ENCODE measurements around the gene TBKBP1. TPM values are rescaled to one million over a fixed set of nuclear protein-coding genes. Genes with fewer than 3 reads are reported as not detected.

The TBKBP1 gene
- total RNA-seq, 1 donor from 2014 or later, result 14.8 TPM

GRCh38 chr17:47686276-47686635 is 7.7 kb upstream of the TBKBP1 start:
- intact Hi-C loops (cut with micrococcal nuclease), result no loop called here
- no peaks in the 10 kb centered on the region for H3K27me3 ChIP-seq (ENCODE audit: low read depth)
- peak overlapping the region; percentile 4 for H3K27ac ChIP-seq (replicated peaks)
- no peak for TF ChIP-seq CTCF (IDR thresholded peaks at IDR 0.05; ENCODE audit: borderline replicate concordance)
- H3K36me3 ChIP-seq, result peaks cover 39% of the 10 kb centered on the region
- no peak overlapping the region for H3K4me3 ChIP-seq
- H3K9me3 ChIP-seq (replicated peaks), result no peaks in the 10 kb centered on the region
- peaks cover 27% of the 10 kb centered on the region for H3K4me1 ChIP-seq
- DNase-seq, result no peak

- H3K36me3 ChIP-seq, result peaks cover 34% of the 10 kb centered on the region
- intact Hi-C loops (cut with micrococcal nuclease), result no loop called here
- no peaks in the 10 kb centered on the region for H3K9me3 ChIP-seq (replicated peaks)
- no peak for TF ChIP-seq CTCF (IDR thresholded peaks at IDR 0.05; ENCODE audit: borderline replicate concordance)
- DNase-seq, result no peak
- H3K27me3 ChIP-seq (ENCODE audit: low read depth), result no peaks in the 10 kb centered on the region
- H3K4me3 ChIP-seq, result no peak overlapping the region
- peaks cover 27% of the 10 kb centered on the region for H3K4me1 ChIP-seq
- peak overlapping the region; percentile 4 for H3K27ac ChIP-seq (replicated peaks)
Observed at GRCh38 chr17:47686664-47687327, 7.2 kb upstream of the TBKBP1 start.

GRCh38 chr17:47687328-47687690 is 6.7 kb upstream of the TBKBP1 start:
- H3K9me3 ChIP-seq (replicated peaks), result no peaks in the 10 kb centered on the region
- no peak overlapping the region for H3K27ac ChIP-seq (replicated peaks)
- TF ChIP-seq CTCF (IDR thresholded peaks at IDR 0.05; ENCODE audit: borderline replicate concordance), result no peak
- no peaks in the 10 kb centered on the region for H3K27me3 ChIP-seq (ENCODE audit: low read depth)
- intact Hi-C loops (cut with micrococcal nuclease), result no loop called here
- no peak overlapping the region for H3K4me3 ChIP-seq
- DNase-seq, result no peak
- H3K36me3 ChIP-seq, result peaks cover 29% of the 10 kb centered on the region
- H3K4me1 ChIP-seq, result peaks cover 27% of the 10 kb centered on the region

- TF ChIP-seq CTCF (IDR thresholded peaks at IDR 0.05; ENCODE audit: borderline replicate concordance), result no peak
- Histone ChIP-seq H3K27me3 (ENCODE audit: low read depth) (no peaks in the 10 kb centered on the region), H3K9me3 (replicated peaks) (no peaks in the 10 kb centered on the region), H3K4me3 (no peak overlapping the region), H3K4me1 (peaks cover 31% of the 10 kb centered on the region), H3K27ac (replicated peaks) (no peak overlapping the region), H3K36me3 (peaks cover 24% of the 10 kb centered on the region)
- intact Hi-C loops (cut with micrococcal nuclease), result no loop called here
- DNase-seq, result no peak
Observed at GRCh38 chr17:47687748-47688147, 6.2 kb upstream of the TBKBP1 start.

- Histone ChIP-seq H3K9me3 (replicated peaks) (no peaks in the 10 kb centered on the region), H3K27ac (replicated peaks) (no peak overlapping the region), H3K27me3 (ENCODE audit: low read depth) (no peaks in the 10 kb centered on the region), H3K4me3 (no peak overlapping the region), H3K36me3 (peaks cover 5% of the 10 kb centered on the region), H3K4me1 (peaks cover 49% of the 10 kb centered on the region)
- intact Hi-C loops (cut with micrococcal nuclease), result no loop called here
- DNase-seq, result no peak
- no peak for TF ChIP-seq CTCF (IDR thresholded peaks at IDR 0.05; ENCODE audit: borderline replicate concordance)
Observed at GRCh38 chr17:47690121-47690520, 3.8 kb upstream of the TBKBP1 start.
